Glutamatergic neuron (in vitro differentiated cells): ENCODE measurements around the gene ZBTB16. TPM values are rescaled to one million over a fixed set of nuclear protein-coding genes. Genes with fewer than 3 reads are reported as not detected.

Experiments
- DNase-seq: peaks from one replicate; pipeline ENCODE4 v3.0.0; 2022
- H3K27ac Mint-ChIP-seq: one replicate; pipeline ENCODE4 v1.8.0; 2020; ENCODE audit warnings: mild to moderate bottlenecking, mixed read lengths, inconsistent platforms; ENCODE audit not compliant: unreplicated experiment
- H3K27me3 Mint-ChIP-seq: one replicate; pipeline ENCODE4 v1.8.0; 2020; ENCODE audit warnings: mild to moderate bottlenecking, moderate library complexity, mixed read lengths, inconsistent platforms; ENCODE audit not compliant: unreplicated experiment
- H3K36me3 Mint-ChIP-seq: one replicate; pipeline ENCODE4 v1.8.0; 2020; ENCODE audit warnings: mild to moderate bottlenecking, mixed read lengths, inconsistent platforms; ENCODE audit not compliant: unreplicated experiment
- H3K4me1 Mint-ChIP-seq: one replicate; pipeline ENCODE4 v1.8.0; 2020; ENCODE audit warnings: mild to moderate bottlenecking, low read depth, mixed read lengths, inconsistent platforms; ENCODE audit not compliant: unreplicated experiment
- H3K4me3 Mint-ChIP-seq: one replicate; pipeline ENCODE4 v1.8.0; 2020; ENCODE audit warnings: mild to moderate bottlenecking, mixed read lengths, inconsistent platforms; ENCODE audit not compliant: unreplicated experiment
- H3K9me3 Mint-ChIP-seq: one replicate; pipeline ENCODE4 v1.8.0; 2020; ENCODE audit warnings: mild to moderate bottlenecking, moderate library complexity, mixed read lengths, inconsistent platforms; ENCODE audit not compliant: unreplicated experiment
- total RNA-seq: library from RNA; stranded (reverse); fragmentation: NEBNext Ultra II Directional; extraction: Animal tissue kit (Norgen Biotek cat#: 25700); gene quantifications from one replicate; pipeline ENCODE4 v1.2.1, GENCODE V29; 2021; ENCODE audit not compliant: unreplicated experiment
- TF ChIP-seq, protein P1 (sequence below): fragments of 200-600 bp; sonication (generic); IDR thresholded peaks from one replicate; pipeline ENCODE4 v1.5.0; 2021; ENCODE audit not compliant: partially characterized antibody, unreplicated experiment

The ZBTB16 gene
- total RNA-seq, 1 donor from 2014 or later, result 9.0 TPM

DNA sequence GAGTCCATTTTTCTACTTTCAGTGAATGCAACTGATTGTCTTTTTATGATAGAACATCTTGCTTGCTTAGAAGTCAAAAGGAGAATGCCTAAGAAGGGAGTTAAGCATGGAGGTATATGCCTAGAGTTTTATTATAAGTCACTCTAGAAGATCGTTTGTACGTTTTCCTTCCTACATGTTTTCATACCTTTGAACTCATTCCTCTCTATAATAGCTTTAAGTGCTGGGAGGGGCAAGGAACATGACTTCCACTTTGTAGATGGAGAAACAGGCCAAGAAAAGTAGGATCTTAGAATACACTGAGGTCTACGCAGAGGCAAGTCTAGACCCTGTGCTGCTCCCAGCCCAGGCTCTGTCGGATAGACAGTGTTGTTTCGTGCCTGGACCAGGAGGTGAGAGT, 114.3 kb downstream of the ZBTB16 start:
- peaks cover 2% of the 10 kb centered on the region for H3K9me3 Mint-ChIP-seq
- TF ChIP-seq, protein P1, sequence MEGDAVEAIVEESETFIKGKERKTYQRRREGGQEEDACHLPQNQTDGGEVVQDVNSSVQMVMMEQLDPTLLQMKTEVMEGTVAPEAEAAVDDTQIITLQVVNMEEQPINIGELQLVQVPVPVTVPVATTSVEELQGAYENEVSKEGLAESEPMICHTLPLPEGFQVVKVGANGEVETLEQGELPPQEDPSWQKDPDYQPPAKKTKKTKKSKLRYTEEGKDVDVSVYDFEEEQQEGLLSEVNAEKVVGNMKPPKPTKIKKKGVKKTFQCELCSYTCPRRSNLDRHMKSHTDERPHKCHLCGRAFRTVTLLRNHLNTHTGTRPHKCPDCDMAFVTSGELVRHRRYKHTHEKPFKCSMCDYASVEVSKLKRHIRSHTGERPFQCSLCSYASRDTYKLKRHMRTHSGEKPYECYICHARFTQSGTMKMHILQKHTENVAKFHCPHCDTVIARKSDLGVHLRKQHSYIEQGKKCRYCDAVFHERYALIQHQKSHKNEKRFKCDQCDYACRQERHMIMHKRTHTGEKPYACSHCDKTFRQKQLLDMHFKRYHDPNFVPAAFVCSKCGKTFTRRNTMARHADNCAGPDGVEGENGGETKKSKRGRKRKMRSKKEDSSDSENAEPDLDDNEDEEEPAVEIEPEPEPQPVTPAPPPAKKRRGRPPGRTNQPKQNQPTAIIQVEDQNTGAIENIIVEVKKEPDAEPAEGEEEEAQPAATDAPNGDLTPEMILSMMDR, result no peak
- no peak overlapping the region for H3K27ac Mint-ChIP-seq
- H3K4me3 Mint-ChIP-seq, result no peak overlapping the region
- H3K27me3 Mint-ChIP-seq, result peaks cover 2% of the 10 kb centered on the region
- DNase-seq, result no peak
- no peaks in the 10 kb centered on the region for H3K36me3 Mint-ChIP-seq
- H3K4me1 Mint-ChIP-seq, result peaks cover 15% of the 10 kb centered on the region

DNA sequence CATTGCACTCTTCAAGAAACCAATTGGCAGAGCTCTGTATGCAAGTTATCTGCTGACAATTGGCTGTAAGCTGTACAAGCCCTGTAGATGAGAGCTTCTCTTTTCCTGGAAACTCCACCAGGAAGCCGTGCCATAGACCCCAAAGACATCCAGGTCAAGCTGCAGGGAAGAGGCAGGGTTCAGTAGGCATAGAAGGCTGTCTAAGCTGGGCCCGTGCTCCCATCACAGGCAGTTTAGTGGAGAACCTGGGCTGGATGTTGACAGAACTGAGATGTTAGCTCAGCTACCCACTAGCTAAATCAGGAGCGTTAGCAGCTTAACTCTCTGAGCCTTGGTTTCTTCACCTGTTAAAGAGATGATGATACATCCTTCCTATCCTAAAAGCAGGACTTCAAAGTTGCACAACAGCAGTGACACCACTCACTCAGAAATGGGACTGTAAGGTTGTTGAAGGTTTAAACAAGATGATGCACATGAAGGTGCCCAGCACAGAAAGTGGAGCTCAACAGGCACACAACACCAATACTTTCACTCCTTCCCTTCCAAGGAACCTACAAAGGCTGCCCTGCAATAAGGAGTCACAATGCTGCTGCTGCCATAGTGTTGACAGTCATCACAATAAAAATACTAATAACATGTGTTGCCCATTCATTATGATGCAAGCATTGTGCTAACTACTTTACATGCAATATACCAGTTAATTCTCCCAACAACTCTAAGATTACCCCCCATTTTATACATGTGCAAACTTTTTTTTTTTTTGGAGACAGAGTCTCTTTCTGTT, 115.4 kb downstream of the ZBTB16 start:
- Mint-ChIP-seq H3K9me3 (no peaks in the 10 kb centered on the region), H3K36me3 (no peaks in the 10 kb centered on the region), H3K27ac (no peak overlapping the region), H3K27me3 (peaks cover 4% of the 10 kb centered on the region), H3K4me1 (peaks cover 15% of the 10 kb centered on the region), H3K4me3 (no peak overlapping the region)
- TF ChIP-seq, protein P1, result no peak
- no peak for DNase-seq

DNA sequence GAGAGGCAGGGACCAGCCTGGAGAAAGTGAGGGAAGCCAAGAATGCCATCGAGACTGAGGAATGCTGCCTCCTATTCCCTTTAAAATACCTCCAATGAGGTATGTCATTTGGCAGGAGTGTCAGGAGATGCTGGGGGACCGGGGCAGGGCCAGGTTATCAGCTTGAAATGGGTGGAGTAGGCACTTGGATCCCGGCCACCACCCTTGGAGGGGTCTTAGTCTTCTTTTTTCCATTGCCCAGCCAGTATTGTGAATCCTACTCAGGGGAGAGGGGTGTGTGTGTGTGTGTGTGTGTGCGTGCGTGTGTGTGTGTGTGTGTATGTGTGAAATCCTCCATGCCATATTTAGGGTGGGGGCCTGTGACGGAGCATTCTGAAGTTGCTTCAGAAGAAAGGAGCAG, 116.2 kb downstream of the ZBTB16 start:
- Mint-ChIP-seq H3K36me3 (no peaks in the 10 kb centered on the region), H3K4me3 (no peak overlapping the region)

DNA sequence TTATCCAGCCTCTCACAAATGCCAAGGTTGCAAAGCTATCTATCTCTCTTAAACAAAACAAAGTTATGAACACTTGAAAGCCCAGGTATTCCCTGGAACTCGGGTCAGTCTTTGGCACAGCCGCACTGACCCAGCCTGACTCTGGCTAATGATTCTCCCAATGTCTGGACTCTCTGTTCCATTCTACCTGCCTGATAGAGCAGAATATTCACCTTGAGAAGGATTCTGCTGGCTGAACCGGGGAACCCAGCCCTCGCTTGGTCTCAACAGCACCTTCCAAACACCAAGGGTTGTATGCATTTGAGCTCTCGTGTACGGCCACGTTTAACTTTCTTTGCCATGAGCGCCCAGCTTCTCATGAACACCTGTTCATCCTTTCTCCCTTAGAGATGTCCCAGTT, 116.8 kb downstream of the ZBTB16 start:
- Mint-ChIP-seq H3K27ac (no peak overlapping the region), H3K9me3 (peaks cover 2% of the 10 kb centered on the region), H3K4me3 (no peak overlapping the region), H3K27me3 (peaks cover 5% of the 10 kb centered on the region), H3K4me1 (peaks cover 24% of the 10 kb centered on the region), H3K36me3 (no peaks in the 10 kb centered on the region)
- TF ChIP-seq, protein P1, result no peak
- DNase-seq, result no peak

More for the DNA sequence above, 116.2 kb downstream of the ZBTB16 start:
- DNase-seq, result no peak
- TF ChIP-seq, protein P1, result no peak
- peaks cover 21% of the 10 kb centered on the region for H3K4me1 Mint-ChIP-seq
- no peak overlapping the region for H3K27ac Mint-ChIP-seq
- peaks cover 4% of the 10 kb centered on the region for H3K27me3 Mint-ChIP-seq
- no peaks in the 10 kb centered on the region for H3K9me3 Mint-ChIP-seq

DNA sequence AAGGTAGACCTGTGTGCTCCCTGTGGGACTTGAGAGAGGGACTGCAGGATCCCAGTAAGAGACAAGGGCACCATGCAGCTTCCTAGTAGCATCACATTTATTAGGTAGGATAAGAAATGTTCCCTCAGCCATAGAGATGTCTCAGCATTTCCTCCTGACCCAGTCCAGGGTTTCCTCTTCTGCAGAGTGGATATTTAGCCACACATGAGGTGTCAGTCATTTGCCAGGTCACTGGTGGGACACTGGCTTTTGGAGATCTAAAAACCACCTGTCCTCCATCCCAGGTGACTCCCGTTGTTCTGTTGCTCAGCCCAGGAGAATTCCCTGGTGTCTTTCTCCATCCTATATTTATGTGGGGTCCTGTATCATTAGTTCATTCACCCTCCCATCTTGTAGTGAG, 119.1 kb downstream of the ZBTB16 start:
- DNase-seq, result no peak

More for the DNA sequence above, 119.1 kb downstream of the ZBTB16 start:
- H3K27ac Mint-ChIP-seq, result no peak overlapping the region
- peaks cover 10% of the 10 kb centered on the region for H3K9me3 Mint-ChIP-seq
- TF ChIP-seq, protein P1, result no peak
- H3K36me3 Mint-ChIP-seq, result no peaks in the 10 kb centered on the region
- H3K4me1 Mint-ChIP-seq, result peaks cover 24% of the 10 kb centered on the region
- H3K4me3 Mint-ChIP-seq, result no peak overlapping the region
- peaks cover 7% of the 10 kb centered on the region for H3K27me3 Mint-ChIP-seq
